Measurements from ENCODE around the gene GRID2. TPM values are rescaled to one million over a fixed set of nuclear protein-coding genes. Genes with fewer than 3 reads are reported as not detected.

GRID2 gene
- total RNA-seq, 4 donors from 2014 or later = 0.63 TPM; not detected in 3

DNA sequence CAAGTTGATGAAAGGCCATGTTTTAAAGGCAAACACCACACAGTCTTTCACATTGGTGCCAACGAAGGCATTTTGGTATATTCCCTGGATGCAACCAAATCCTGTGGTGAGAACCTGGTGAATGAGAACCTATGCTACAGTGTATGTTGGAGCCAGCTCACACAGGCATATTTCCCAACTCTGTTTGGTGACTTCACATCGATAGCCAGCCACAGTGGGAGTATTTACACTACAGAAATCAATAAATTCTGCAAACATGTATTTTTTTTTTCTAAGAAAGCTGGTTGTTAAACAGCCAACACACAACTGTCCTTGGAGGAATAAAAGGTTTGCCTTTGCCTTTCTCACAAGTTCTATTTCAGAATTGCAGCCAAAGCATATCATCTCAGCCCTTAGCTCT, 691.0 kb downstream of the GRID2 start:
- Histone ChIP-seq H3K27me3 (no peaks in the 10 kb centered on the region), H3K27ac (no peak overlapping the region), H3K4me3 (no peak overlapping the region), H3K36me3 (no peaks in the 10 kb centered on the region), H3K4me1 (no peaks in the 10 kb centered on the region), H3K9me3 (no peaks in the 10 kb centered on the region)
- 87 to 94% methylated on average over 2 of the region's 2 CpGs for WGBS, 2 donors
- DNase-seq (ENCODE audit: low spot score in 2 of 2) = no peak
- TF ChIP-seq POLR2A (IDR thresholded peaks at IDR 0.05) = no peak
- TF ChIP-seq, protein P1, sequence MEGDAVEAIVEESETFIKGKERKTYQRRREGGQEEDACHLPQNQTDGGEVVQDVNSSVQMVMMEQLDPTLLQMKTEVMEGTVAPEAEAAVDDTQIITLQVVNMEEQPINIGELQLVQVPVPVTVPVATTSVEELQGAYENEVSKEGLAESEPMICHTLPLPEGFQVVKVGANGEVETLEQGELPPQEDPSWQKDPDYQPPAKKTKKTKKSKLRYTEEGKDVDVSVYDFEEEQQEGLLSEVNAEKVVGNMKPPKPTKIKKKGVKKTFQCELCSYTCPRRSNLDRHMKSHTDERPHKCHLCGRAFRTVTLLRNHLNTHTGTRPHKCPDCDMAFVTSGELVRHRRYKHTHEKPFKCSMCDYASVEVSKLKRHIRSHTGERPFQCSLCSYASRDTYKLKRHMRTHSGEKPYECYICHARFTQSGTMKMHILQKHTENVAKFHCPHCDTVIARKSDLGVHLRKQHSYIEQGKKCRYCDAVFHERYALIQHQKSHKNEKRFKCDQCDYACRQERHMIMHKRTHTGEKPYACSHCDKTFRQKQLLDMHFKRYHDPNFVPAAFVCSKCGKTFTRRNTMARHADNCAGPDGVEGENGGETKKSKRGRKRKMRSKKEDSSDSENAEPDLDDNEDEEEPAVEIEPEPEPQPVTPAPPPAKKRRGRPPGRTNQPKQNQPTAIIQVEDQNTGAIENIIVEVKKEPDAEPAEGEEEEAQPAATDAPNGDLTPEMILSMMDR (IDR thresholded peaks at IDR 0.05) = no peak
- no peak for TF ChIP-seq EP300 (IDR thresholded peaks at IDR 0.05)

GRCh38 chr4:92996533-92996932, 692.8 kb downstream of the GRID2 start:
- no peaks in the 10 kb centered on the region for H3K4me1 ChIP-seq
- no peaks in the 10 kb centered on the region for H3K27me3 ChIP-seq
- no peak overlapping the region for H3K4me3 ChIP-seq
- H3K27ac ChIP-seq = no peak overlapping the region
- H3K36me3 ChIP-seq = no peaks in the 10 kb centered on the region
- TF ChIP-seq, protein P1 (IDR thresholded peaks at IDR 0.05) = no peak
- no peak for TF ChIP-seq POLR2A (IDR thresholded peaks at IDR 0.05)
- TF ChIP-seq EP300 (IDR thresholded peaks at IDR 0.05) = no peak
- 74 to 82% methylated on average over 2 of the region's 2 CpGs for WGBS, 2 donors
- no peak for DNase-seq (ENCODE audit: low spot score in 2 of 2)
- H3K9me3 ChIP-seq = no peaks in the 10 kb centered on the region

- Histone ChIP-seq H3K27me3 (no peaks in the 10 kb centered on the region), H3K36me3 (no peaks in the 10 kb centered on the region), H3K4me3 (no peak overlapping the region), H3K27ac (no peak overlapping the region), H3K4me1 (no peaks in the 10 kb centered on the region), H3K9me3 (no peaks in the 10 kb centered on the region)
- TF ChIP-seq, protein P1 (IDR thresholded peaks at IDR 0.05) = no peak
- TF ChIP-seq EP300 (IDR thresholded peaks at IDR 0.05) (no peak), POLR2A (IDR thresholded peaks at IDR 0.05) (no peak)
- no peak for DNase-seq (ENCODE audit: low spot score in 2 of 2)
These were observed 697.1 kb downstream of the GRID2 start for GRCh38 chr4:93000910-93001309.

GRCh38 chr4:93002240-93002639, 698.5 kb downstream of the GRID2 start:
- no peak for DNase-seq (ENCODE audit: low spot score in 2 of 2)
- Histone ChIP-seq H3K36me3 (no peaks in the 10 kb centered on the region), H3K27me3 (no peaks in the 10 kb centered on the region), H3K4me1 (no peaks in the 10 kb centered on the region), H3K27ac (no peak overlapping the region), H3K9me3 (no peaks in the 10 kb centered on the region), H3K4me3 (no peak overlapping the region)
- WGBS, 2 donors = 65 to 76% methylated on average over 4 of the region's 4 CpGs
- no peak for TF ChIP-seq POLR2A (IDR thresholded peaks at IDR 0.05)
- no peak for TF ChIP-seq EP300 (IDR thresholded peaks at IDR 0.05)
- TF ChIP-seq, protein P1 (IDR thresholded peaks at IDR 0.05) = no peak

GRCh38 chr4:93016350-93016749, 712.6 kb downstream of the GRID2 start:
- no peak for DNase-seq (ENCODE audit: low spot score in 2 of 2)
- Histone ChIP-seq H3K4me1 (no peaks in the 10 kb centered on the region), H3K4me3 (no peak overlapping the region), H3K9me3 (no peaks in the 10 kb centered on the region), H3K27ac (no peak overlapping the region), H3K36me3 (no peaks in the 10 kb centered on the region), H3K27me3 (no peaks in the 10 kb centered on the region)
- TF ChIP-seq EP300 (IDR thresholded peaks at IDR 0.05) = no peak
- TF ChIP-seq POLR2A (IDR thresholded peaks at IDR 0.05) = no peak
- TF ChIP-seq, protein P1 (IDR thresholded peaks at IDR 0.05) = no peak
- WGBS, 2 donors = 95 to 96% methylated on average over 2 of the region's 2 CpGs

Data from tibial nerve (tissue), 4 donors.